HepG2 (cell line): Measurements from ENCODE around the gene DAB2IP. TPM values are rescaled to one million over a fixed set of nuclear protein-coding genes. Genes with fewer than 3 reads are reported as not detected.

Experiments
- ATAC-seq: fragments of 200-7000 bp; cut with Tn5 transposase; 3 replicates; pipeline ENCODE4 v1.9.1; 2020; ENCODE audit warnings: mild to moderate bottlenecking, moderate library complexity
- BruUV-seq: library from RNA; stranded (reverse); fragments of 400-500 nt; replicated peaks from 2 replicates; lab custom pipeline; 2021; lab: Mats Ljungman, UMichigan
- CTCF ChIA-PET: fragments of 300-600 bp; formaldehyde crosslinking; extraction: SDS; loops from one replicate; lab custom pipeline; 2021; ENCODE audit warnings: low total read pairs, inconsistent platforms, low intra/inter-chr PET ratio; lab: Yijun Ruan, JAX
- POLR2A ChIA-PET: fragments of 350-600 bp; sonication (Branson Sonifier 250); formaldehyde crosslinking; loops from one replicate; lab custom pipeline; 2020; ENCODE audit warnings: antibody characterized with exemption, inconsistent platforms; lab: Yijun Ruan, JAX
- DNase-seq: peaks from one replicate; pipeline ENCODE4 v3.0.0-alpha.2; 2015; ENCODE audit warnings: low spot score
- FAIRE-seq: peaks from 3 replicates; lab custom pipeline; 2011; peaks lifted over from hg19 to GRCh38; lab: Jason Lieb, UNC
- H2AFZ ChIP-seq: one replicate; pipeline ENCODE4 v1.6.1; 2011; ENCODE audit warnings: low read length, inconsistent platforms
- H3K27ac ChIP-seq: fragments of 300-600 bp; 3 replicates; pipeline ENCODE4 v1.8.0; 2011; ENCODE audit warnings: mixed run types, mild to moderate bottlenecking, mixed read lengths, low read length, inconsistent platforms; ENCODE audit not compliant: insufficient read depth; ENCODE audit errors: extremely low read length
- H3K27me3 ChIP-seq, 2 experiments: fragments of 200-600 bp in 1 of 2; 2 replicates in 1 of 2; 3 replicates in 1 of 2; pipeline versions ENCODE4 v1.6.0 to v1.8.0; 2011; ENCODE audit warnings: low read length in 2 of 2, mild to moderate bottlenecking in 2 of 2, moderate library complexity in 2 of 2, inconsistent platforms in 1 of 2; ENCODE audit not compliant: insufficient read depth in 2 of 2, control insufficient read depth in 1 of 2
- H3K36me3 ChIP-seq, 2 experiments: fragments of 200-600 bp in 1 of 2; replicated peaks in 1 of 2; 2 replicates in 1 of 2; 3 replicates in 1 of 2; pipeline versions ENCODE4 v1.5.1 to v1.8.0; 2011; ENCODE audit warnings: low read length in 2 of 2, inconsistent platforms in 1 of 2; ENCODE audit not compliant: insufficient read depth in 2 of 2, control insufficient read depth in 1 of 2
- H3K4me1 ChIP-seq: 2 replicates; pipeline ENCODE4 v1.5.1; 2012; ENCODE audit warnings: low read length, inconsistent platforms; ENCODE audit not compliant: insufficient read depth
- H3K4me2 ChIP-seq: 2 replicates; pipeline ENCODE4 v1.6.0; 2011; ENCODE audit warnings: low read depth, low read length, inconsistent platforms
- H3K4me3 ChIP-seq, 3 experiments: fragments of 200-600 bp in 1 of 3; sonication (generic), shearing (Covaris generic) in 1 of 3; replicated peaks in 1 of 3; 2 replicates each; pipeline ENCODE4 v1.5.1; 2011 to 2016; ENCODE audit warnings: low read length in 3 of 3, inconsistent platforms in 2 of 3, low read depth in 2 of 3, mild to moderate bottlenecking in 2 of 3, control low read depth in 1 of 3, mixed read lengths in 1 of 3; ENCODE audit not compliant: insufficient read depth in 1 of 3
- H3K79me2 ChIP-seq: one replicate; pipeline ENCODE4 v1.6.1; 2011; ENCODE audit warnings: low read length, inconsistent platforms; ENCODE audit not compliant: insufficient read depth
- H3K9ac ChIP-seq: 2 replicates; pipeline ENCODE4 v1.6.0; 2011; ENCODE audit warnings: mild to moderate bottlenecking, low read depth, low read length, inconsistent platforms; ENCODE audit not compliant: insufficient read depth
- H3K9me3 ChIP-seq: 2 replicates; pipeline ENCODE4 v1.5.1; 2012; ENCODE audit warnings: mild to moderate bottlenecking, low read length
- H4K20me1 ChIP-seq: 2 replicates; pipeline ENCODE4 v1.6.0; 2011; ENCODE audit warnings: inconsistent platforms, mild to moderate bottlenecking, low read length, moderate library complexity; ENCODE audit not compliant: insufficient read depth
- DNMT3B ChIP-seq: conservative IDR thresholded peaks from 2 replicates; pipeline ENCODE4 v1.6.1; 2016; ENCODE audit warnings: missing biosample characterization, control low read depth
- FOXP1 ChIP-seq, 2 experiments: fragments of 450-650 bp in 1 of 2; IDR thresholded peaks; 2 replicates each; pipeline ENCODE4 v1.6.1; 2017 to 2018; ENCODE audit warnings: antibody characterized with exemption in 1 of 2
- JDP2 ChIP-seq: sonication (generic); formaldehyde crosslinking; IDR thresholded peaks from 2 replicates; pipeline ENCODE4 v1.8.1; 2022; ENCODE audit warnings: missing genetic modification reagents, borderline replicate concordance
- KMT2B ChIP-seq: IDR thresholded peaks from 2 replicates; pipeline ENCODE4 v1.6.1; 2016; ENCODE audit warnings: missing genetic modification reagents, missing compliant biosample characterization
- NCOA1 ChIP-seq: sonication (generic); formaldehyde crosslinking; IDR thresholded peaks from 2 replicates; pipeline ENCODE4 v1.9.0; 2021; ENCODE audit warnings: missing genetic modification reagents
- SRF ChIP-seq: IDR thresholded peaks from 2 replicates; pipeline ENCODE4 v1.6.1; 2011; ENCODE audit warnings: mild to moderate bottlenecking, low read depth, low read length, moderate library complexity
- ZNF235 ChIP-seq: sonication (generic); formaldehyde crosslinking; IDR thresholded peaks from 2 replicates; pipeline ENCODE4 v1.8.1; 2023; ENCODE audit warnings: mild to moderate bottlenecking, missing genetic modification reagents, borderline replicate concordance
- WGBS: methylation state at CpG from one replicate; pipeline ENCODE4 v1.1.6; 2017; ENCODE audit warnings: low lambda C conversion rate; 5-methylcytosine and 5-hydroxymethylcytosine counted together
- in situ Hi-C: cut with HindIII; loops from 2 replicates; pipeline ENCODE4 v1.10.0; 2017; ENCODE audit warnings: low pct_unique_long_range_greater_than_20kb; ENCODE audit not compliant: extremely low pct_ligation_motif_present
- intact Hi-C: fragments of 100-400 bp; cut with micrococcal nuclease; formaldehyde crosslinking; loops from one replicate; pipeline ENCODE4 v1.10.0; 2022; ENCODE audit not compliant: unreplicated experiment
- polyA plus RNA-seq, 8 experiments: library from polyadenylated mRNA; depleted of rRNA in 3 of 8; stranded (reverse) in 7 of 8; unstranded in 1 of 8; fragments of >200 nt; fragmentation: Illumina TruSeq in 4 of 8; extraction: Trizol in 4 of 8; gene quantifications; 2 replicates each; pipeline versions ENCODE4 v1.2.1 to v1.2.3, GENCODE V29; 2011 to 2016; ENCODE audit warnings: low read depth in 4 of 8, missing spikeins in 1 of 8, mixed read lengths in 1 of 8; ENCODE audit not compliant: insufficient read depth in 1 of 8
- total RNA-seq, 5 experiments: library from RNA; depleted of rRNA; stranded (reverse); fragments of >200 nt; fragmentation: Illumina TruSeq; extraction: Trizol; gene quantifications; 2 replicates each; pipeline ENCODE4 v1.2.3, GENCODE V29; 2016; ENCODE audit warnings: low read depth in 1 of 5
- TF ChIP-seq, protein P1 (sequence below): sonication (generic); formaldehyde crosslinking; IDR thresholded peaks from 2 replicates; pipeline ENCODE4 v1.5.0; 2020; ENCODE audit warnings: missing genetic modification reagents
- TF ChIP-seq, protein P2 (sequence below): sonication (generic); formaldehyde crosslinking; IDR thresholded peaks from 2 replicates; pipeline ENCODE4 v1.8.1; 2023; ENCODE audit warnings: mild to moderate bottlenecking, inconsistent platforms, moderate library complexity, missing genetic modification reagents, borderline replicate concordance
- TF ChIP-seq, protein P3 (sequence below): sonication (generic); formaldehyde crosslinking; IDR thresholded peaks from 2 replicates; pipeline ENCODE4 v1.5.0; 2020; ENCODE audit warnings: mild to moderate bottlenecking, missing genetic modification reagents
- TF ChIP-seq, protein P4 (sequence below): sonication (generic); formaldehyde crosslinking; IDR thresholded peaks from one replicate; pipeline ENCODE4 v1.5.1; 2020; ENCODE audit warnings: mild to moderate bottlenecking, missing genetic modification reagents; ENCODE audit errors: not compliant biosample characterization

DAB2IP gene
- total and polyA plus RNA-seq, 2 of the 13 experiments (the other 11 are each of a cell fraction or from before 2014, with no cell fraction given) = 25.3 to 37.9 TPM

DNA sequence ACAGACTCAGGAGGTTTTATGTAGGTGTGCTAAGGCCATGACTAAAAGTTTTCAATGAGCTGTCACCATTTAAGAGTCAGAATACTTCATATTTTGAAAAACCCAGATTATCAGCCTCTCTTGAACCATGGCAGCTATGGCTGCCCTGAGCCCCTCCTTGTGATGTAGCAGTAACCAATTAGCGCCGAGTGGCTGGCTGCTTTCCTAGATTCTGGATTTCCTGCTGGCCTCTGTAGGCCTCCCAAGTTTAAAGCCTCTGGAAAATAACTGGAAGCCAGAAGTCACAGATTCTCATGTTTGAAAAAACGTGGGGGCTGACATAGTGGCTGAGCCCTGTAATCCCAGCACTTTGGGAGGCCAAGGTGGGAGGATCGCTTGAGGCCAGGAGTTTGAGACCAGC lies 25.5 kb downstream of the DAB2IP start:
- no peaks in the 10 kb centered on the region for H3K27me3 ChIP-seq
- no peak overlapping the region for H3K9ac ChIP-seq
- DNase-seq = no peak
- CTCF ChIA-PET = no interaction called here
- no peak overlapping the region for H3K27ac ChIP-seq
- no peak overlapping the region for H3K4me3 ChIP-seq
- H3K9me3 ChIP-seq = no peaks in the 10 kb centered on the region
- BruUV-seq = no TSS peak
- no peak overlapping the region for H3K4me2 ChIP-seq
- no peak for ATAC-seq
- no peaks in the 10 kb centered on the region; a peak in 1 of 5 replicates for H3K36me3 ChIP-seq
- no peak for FAIRE-seq
- no peaks in the 10 kb centered on the region for H4K20me1 ChIP-seq
- POLR2A ChIA-PET = no interaction called here
- in situ Hi-C loops (no loop called here), intact Hi-C loops (no loop called here)
- no peak overlapping the region for H2AFZ ChIP-seq
- WGBS = 85% methylated on average over 4 of the region's 4 CpGs
- H3K4me1 ChIP-seq = peaks cover 17% of the 10 kb centered on the region
- no peaks in the 10 kb centered on the region for H3K79me2 ChIP-seq
- TF ChIP-seq SRF = no peak
- TF ChIP-seq, protein P1, sequence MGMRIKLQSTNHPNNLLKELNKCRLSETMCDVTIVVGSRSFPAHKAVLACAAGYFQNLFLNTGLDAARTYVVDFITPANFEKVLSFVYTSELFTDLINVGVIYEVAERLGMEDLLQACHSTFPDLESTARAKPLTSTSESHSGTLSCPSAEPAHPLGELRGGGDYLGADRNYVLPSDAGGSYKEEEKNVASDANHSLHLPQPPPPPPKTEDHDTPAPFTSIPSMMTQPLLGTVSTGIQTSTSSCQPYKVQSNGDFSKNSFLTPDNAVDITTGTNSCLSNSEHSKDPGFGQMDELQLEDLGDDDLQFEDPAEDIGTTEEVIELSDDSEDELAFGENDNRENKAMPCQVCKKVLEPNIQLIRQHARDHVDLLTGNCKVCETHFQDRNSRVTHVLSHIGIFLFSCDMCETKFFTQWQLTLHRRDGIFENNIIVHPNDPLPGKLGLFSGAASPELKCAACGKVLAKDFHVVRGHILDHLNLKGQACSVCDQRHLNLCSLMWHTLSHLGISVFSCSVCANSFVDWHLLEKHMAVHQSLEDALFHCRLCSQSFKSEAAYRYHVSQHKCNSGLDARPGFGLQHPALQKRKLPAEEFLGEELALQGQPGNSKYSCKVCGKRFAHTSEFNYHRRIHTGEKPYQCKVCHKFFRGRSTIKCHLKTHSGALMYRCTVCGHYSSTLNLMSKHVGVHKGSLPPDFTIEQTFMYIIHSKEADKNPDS (CRISPR knock-in tag) = no peak
- TF ChIP-seq, protein P2, sequence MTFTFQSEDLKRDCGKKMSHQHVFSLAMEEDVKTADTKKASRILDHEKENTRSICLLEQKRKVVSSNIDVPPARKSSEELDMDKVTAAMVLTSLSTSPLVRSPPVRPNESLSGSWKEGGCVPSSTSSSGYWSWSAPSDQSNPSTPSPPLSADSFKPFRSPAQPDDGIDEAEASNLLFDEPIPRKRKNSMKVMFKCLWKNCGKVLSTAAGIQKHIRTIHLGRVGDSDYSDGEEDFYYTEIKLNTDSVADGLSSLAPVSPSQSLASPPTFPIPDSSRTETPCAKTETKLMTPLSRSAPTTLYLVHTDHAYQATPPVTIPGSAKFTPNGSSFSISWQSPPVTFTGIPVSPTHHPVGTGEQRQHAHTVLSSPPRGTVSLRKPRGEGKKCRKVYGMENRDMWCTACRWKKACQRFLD (CRISPR knock-in tag) = no peak
- no peak for TF ChIP-seq KMT2B (CRISPR knock-in tag)
- no peak for TF ChIP-seq NCOA1 (CRISPR knock-in tag)
- TF ChIP-seq ZNF235 (CRISPR knock-in tag) = no peak
- no peak for TF ChIP-seq JDP2
- TF ChIP-seq, protein P3, sequence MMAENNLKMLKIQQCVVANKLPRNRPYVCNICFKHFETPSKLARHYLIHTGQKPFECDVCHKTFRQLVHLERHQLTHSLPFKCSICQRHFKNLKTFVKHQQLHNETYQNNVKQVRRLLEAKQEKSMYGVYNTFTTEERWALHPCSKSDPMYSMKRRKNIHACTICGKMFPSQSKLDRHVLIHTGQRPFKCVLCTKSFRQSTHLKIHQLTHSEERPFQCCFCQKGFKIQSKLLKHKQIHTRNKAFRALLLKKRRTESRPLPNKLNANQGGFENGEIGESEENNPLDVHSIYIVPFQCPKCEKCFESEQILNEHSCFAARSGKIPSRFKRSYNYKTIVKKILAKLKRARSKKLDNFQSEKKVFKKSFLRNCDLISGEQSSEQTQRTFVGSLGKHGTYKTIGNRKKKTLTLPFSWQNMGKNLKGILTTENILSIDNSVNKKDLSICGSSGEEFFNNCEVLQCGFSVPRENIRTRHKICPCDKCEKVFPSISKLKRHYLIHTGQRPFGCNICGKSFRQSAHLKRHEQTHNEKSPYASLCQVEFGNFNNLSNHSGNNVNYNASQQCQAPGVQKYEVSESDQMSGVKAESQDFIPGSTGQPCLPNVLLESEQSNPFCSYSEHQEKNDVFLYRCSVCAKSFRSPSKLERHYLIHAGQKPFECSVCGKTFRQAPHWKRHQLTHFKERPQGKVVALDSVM (CRISPR knock-in tag) = no peak
- TF ChIP-seq DNMT3B (CRISPR knock-in tag) = no peak
- TF ChIP-seq, protein P4, sequence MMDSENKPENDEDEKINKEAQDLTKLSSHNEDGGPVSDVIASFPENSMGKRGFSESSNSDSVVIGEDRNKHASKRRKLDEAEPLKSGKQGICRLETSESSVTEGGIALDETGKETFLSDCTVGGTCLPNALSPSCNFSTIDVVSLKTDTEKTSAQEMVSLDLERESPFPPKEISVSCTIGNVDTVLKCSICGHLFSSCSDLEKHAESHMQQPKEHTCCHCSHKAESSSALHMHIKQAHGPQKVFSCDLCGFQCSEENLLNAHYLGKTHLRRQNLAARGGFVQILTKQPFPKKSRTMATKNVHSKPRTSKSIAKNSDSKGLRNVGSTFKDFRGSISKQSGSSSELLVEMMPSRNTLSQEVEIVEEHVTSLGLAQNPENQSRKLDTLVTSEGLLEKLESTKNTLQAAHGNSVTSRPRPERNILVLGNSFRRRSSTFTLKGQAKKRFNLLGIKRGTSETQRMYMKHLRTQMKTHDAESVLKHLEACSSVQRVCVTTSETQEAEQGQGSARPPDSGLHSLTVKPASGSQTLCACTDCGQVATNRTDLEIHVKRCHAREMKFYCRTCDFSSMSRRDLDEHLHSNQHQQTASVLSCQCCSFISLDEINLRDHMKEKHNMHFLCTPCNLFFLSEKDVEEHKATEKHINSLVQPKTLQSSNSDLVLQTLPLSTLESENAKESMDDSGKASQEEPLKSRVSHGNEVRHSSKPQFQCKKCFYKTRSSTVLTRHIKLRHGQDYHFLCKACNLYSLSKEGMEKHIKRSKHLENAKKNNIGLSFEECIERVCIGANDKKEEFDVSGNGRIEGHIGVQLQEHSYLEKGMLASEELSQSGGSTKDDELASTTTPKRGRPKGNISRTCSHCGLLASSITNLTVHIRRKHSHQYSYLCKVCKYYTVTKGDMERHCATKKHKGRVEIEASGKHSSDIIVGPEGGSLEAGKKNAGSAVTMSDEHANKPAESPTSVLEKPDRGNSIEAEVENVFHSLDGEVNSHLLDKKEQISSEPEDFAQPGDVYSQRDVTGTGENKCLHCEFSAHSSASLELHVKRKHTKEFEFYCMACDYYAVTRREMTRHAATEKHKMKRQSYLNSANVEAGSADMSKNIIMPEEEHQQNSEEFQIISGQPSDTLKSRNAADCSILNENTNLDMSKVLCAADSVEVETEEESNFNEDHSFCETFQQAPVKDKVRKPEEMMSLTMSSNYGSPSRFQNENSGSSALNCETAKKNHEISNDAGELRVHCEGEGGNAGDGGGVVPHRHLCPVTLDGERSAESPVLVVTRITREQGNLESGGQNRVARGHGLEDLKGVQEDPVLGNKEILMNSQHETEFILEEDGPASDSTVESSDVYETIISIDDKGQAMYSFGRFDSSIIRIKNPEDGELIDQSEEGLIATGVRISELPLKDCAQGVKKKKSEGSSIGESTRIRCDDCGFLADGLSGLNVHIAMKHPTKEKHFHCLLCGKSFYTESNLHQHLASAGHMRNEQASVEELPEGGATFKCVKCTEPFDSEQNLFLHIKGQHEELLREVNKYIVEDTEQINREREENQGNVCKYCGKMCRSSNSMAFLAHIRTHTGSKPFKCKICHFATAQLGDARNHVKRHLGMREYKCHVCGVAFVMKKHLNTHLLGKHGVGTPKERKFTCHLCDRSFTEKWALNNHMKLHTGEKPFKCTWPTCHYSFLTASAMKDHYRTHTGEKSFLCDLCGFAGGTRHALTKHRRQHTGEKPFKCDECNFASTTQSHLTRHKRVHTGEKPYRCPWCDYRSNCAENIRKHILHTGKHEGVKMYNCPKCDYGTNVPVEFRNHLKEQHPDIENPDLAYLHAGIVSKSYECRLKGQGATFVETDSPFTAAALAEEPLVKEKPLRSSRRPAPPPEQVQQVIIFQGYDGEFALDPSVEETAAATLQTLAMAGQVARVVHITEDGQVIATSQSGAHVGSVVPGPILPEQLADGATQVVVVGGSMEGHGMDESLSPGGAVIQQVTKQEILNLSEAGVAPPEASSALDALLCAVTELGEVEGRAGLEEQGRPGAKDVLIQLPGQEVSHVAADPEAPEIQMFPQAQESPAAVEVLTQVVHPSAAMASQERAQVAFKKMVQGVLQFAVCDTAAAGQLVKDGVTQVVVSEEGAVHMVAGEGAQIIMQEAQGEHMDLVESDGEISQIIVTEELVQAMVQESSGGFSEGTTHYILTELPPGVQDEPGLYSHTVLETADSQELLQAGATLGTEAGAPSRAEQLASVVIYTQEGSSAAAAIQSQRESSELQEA (CRISPR knock-in tag) = no peak
- no peak for TF ChIP-seq FOXP1 (IDR thresholded peaks at IDR 0.05)
- no peak for TF ChIP-seq FOXP1 (CRISPR knock-in tag; IDR thresholded peaks at IDR 0.05)
